HG02759 (cell line): ENCODE data around the gene INAFM2.
A peak's percentile ranks its signal among the peaks of the same experiment; 100 is the strongest.

Source experiments
- ATAC-seq: cut with Tn5 transposase; IDR thresholded peaks from one replicate; pipeline ENCODE4 v1.9.1; 2021; ENCODE audit warnings: mild to moderate bottlenecking, moderate library complexity; ENCODE audit not compliant: unreplicated experiment

INAFM2 gene

DNA sequence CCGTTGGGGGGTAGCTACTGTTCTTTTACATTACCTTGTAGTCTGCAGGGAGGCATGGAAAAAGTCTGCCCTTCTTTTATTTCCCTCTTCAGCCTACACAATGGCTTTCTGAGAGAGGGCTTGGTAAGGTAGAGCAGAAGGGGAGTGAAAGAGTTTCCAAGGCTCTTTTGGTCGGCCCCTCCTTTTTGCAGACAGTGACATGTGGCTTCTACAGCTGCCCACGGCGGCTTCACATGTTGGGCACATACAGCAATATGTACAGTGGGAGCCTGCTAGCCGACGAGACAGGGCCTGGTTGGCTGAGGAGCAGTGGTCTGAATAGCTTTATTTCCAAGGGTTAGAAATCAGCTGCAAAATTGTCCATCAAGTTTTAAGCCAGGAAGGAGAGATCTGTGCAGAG lies 4.0 kb downstream of the INAFM2 start:
- ATAC-seq, result no peak

DNA sequence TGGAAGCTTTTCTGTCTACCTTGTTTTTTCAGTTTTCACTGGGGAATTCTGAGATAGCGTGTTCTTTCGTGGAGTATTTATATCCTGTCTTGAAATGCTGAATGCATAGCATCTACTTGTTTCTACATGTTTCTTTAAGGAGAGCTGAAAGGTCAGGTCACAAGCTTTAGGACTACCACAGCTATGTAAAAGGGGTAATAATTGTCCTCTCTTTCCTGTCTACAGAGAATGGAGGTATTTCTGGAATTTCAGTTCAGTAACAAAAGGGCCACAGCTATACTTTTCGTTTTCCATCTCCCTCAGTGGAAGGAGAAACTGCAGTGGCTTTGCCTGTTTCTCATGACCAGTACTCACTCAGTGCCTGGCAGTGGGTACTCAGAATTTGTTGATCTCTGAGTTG lies 4.7 kb downstream of the INAFM2 start:
- ATAC-seq, result no peak

DNA sequence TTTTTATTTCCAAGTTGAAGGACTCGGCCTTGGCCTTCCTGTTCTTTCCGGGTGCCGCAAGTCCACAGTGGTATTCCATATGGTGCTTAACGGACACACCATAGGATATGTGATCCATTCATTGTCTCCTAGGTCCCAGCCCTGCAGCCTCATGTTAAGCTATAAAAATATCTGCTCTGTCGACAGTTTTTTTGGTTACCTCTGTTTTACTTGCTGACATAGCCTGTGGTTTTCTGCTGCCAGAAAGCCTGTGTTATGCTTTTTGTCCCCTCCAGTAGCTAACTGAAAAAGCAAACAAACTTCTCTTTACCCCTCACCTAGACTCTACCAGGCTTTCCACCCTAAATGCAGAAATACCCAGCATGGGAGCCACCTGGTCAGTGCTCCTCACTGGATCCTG lies 5.3 kb downstream of the INAFM2 start:
- no peak for ATAC-seq

DNA sequence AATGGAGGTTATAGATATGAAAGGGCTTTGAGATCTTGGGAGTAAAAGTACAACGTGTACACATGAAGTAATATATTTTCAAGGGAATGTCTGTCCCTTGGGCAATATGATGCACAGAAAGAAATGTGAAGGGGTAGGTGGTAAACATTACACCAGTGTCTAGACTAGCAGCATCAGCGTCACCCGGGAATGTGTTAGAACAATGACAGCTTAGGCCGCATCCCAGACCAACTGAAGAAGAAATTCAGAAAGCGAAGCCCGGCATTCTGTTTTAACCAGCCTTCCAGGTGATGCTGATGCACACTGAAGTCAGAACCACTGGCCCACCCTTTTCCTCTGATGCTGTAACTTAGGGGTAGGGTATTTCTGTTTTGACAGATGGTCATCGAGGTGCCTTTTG lies 6.3 kb downstream of the INAFM2 start:
- no peak for ATAC-seq

DNA sequence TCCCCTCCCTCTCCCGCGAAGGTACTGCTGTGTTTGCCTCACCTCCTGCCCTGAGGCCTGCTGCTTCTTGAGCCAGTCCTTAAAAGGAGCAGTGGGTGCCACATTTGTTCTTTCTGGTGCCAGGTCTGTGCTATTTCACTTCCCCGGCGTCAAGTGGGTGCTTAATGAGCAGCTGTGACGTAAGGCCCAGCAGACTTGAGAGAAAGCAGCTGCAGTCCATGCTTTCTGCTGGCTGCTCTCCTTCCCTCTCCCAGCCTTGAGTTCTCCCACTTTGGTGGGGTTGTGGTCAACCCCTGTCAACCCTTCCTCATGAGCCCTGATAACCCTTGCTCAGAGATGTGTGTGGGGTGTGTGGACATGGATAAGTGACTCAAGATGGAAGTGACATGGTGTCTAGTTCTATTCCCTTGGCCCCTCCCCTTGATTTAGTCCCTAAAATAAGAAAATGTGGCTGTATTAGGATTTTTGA lies 6.9 kb downstream of the INAFM2 start:
- no peak for ATAC-seq

DNA sequence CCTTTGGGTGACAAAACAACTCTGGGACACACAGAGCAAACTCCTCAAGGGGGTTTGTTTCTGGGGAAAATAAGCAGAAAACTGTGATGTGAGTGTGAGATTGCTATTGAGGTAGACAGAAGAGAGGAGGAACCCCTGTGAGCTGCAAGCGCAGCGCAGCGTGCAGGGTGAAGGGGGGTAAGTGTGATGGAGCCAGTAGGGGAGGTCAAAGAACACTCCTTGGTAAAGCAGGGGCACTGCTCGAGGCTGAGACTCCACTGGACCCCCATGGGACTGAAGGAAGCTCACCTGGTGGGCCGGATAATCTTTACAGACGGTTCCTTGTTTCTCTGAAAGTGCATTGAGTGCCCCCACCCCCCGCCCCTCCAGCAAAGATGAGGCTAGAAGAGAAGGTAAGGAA lies 7.5 kb downstream of the INAFM2 start:
- ATAC-seq, result no peak

DNA sequence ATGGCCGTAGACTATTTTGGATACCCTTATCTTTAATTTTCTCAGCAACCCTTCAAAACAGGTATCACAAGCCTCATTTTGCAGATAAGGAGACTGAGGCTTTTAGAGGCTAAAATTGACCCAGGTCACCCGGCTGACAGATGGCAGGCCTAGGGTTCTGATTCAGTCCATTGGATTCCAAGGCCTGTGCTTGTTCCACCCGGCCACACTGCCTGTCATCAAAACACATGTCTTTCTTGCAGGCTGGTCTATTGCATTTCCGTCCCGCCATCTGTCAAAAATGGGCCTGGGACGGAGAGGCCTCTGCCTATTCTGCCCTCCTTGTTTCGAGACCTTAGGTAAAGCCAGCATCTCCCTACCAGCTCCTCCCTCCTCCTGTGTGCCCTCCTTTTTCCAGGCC lies 8.1 kb downstream of the INAFM2 start:
- ATAC-seq, result no peak

DNA sequence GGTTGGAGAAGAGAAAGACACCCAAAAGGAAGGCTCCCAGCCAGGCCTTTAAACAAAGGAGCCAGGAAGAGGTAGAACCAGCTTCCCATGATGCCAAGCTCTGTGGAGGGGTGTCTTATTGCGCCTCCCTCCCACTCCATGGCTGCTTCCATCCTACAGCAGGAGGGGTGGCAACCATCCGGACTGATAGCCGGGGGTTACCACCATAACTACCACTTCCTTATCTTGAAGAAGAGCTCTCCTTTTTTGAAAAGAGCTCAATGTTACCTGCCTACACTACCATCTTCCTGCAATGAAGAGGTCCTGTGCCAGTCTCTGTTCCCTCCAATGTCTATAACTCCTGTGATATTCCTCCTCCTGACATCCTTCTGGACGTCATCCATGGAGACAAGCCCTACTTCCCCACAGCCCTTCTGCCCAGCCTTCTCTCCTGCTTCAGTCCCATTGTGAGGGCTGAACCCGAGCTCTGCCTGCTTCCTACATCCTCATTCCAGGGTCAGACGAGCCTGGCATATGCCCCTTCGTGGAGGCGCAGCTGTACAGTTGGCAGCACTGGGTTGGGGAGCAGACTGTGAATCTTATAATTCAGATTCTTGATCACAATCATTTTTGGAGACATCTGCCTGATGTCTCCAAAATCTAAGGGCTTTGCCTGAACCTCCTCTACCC lies 8.8 kb downstream of the INAFM2 start:
- ATAC-seq, result no peak

DNA sequence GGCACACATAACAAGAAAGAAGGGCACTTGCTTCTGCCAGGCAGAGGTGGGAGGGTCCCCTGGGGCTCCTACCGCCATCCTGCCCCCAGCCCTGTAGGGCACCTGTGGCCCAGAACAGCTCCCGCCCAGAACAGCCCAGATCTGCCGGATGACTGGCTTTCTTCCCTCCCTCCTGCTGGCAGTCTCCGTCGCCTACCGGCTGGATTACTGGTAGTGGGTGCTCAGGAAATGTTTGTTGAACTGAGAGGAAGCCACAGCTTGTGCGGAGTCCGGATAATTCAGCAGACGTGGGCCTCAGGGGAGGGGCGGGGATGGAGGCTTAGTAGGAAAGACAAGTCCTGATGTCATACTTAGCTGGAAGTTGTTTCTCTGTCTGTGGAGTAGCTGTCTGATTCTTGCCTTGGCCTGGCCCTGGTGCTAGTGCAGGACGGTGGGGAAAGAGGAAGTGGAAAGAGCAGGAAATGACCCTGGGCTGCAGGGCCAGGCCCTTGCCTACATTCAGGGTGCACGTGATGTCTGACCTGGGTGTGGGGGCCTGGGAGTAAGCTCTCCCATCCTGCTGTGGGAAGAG lies 10.5 kb downstream of the INAFM2 start:
- ATAC-seq, result peak; percentile 47

DNA sequence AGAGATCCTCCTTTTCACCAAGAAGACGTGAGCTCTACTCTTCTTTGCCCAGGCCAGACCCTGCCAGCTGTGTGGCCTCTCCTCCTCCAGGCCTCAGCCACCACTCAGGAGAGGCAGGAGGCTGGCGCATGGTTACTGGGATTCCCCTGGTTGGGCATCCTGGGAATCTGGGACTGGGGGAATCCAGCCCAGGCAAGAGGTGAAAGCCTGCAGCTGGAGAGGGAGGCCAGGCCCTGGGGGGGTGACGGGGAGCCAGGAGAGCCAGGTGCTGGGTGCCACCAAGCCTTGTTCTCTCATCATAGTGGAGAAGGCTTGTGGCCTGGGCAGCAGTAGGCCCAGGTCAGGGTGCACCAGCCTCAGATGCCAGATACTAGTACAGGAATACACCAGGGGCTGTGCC lies 11.0 kb downstream of the INAFM2 start:
- ATAC-seq, result no peak

DNA sequence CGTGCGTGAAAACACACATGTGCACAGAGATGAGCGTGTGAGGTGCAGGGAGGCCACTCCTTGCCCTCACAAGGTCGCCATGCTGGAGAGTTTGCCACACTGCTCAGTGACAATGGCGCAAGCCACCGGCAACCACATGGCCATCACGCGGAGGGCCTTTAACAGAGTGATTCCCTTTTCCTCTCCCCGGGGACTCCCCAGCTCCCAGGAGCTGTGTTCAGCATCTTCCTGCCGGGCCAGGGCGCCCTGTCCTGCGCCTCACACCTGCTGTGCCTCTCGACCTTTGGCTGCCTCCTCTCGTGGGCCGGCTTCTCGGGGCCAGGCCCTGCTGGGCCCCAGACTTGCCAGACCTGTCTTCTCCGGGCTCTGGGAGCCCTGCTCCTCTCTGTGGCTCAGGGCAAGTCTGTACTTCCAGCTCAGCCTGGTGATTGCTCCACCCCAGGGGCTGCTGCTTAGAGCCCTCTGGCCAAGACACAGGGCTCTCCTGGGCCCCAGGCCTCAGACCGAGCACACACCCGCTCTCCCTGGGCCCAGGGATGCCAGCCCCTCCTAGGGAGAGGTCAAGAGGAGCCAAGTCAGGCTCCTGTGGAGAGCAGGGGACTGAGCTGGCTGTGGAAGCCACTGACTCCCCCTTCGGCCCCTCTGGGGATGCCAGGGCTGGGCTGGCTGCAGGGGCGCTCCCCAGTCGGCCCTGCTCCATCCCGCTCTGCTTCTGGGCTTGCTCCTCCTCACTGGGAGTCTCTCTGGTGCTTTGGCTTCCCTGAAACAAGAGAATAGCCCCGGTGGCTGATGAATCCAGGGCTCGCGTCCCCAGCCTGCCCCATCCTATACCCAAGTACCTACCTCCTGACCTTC lies 11.7 kb downstream of the INAFM2 start:
- ATAC-seq, result no peak

DNA sequence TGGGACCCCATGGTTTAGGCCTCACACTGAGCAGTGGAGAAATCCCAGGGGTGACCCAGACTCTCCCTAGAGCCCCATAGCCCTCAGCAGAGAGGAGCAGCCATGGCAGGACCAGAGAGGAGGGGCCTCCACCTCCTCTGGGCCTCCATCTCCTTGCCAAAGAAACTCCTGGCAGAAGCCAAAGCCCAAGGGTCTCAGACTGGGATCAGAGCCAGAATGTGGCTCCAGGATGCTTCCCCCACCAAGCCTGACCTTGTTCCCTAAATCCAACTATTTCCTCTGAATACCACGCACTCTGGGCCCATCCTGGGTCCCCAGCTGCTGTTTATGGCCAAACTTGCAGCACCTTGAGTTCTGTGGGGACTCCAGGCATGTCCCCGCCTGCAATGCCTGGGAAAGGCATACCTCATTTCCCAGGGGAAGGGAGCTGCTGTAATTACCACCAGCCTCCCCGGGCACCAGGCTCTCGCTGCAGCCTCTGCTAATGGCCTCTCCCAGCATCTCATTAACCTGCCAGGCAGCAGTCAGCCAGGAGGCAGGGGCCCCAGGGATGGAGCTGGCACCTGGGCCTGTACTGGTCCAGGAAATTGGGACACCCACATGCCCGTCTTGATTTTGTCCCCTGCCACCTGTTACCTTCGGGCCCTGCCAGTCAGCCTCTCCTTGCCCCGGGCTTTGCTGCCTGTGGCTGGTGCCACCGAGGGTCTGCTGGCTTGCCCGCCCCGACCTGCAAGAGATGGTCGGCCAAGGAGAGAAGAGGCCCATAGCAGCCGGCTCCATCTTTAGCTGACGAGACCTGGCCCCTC lies 12.6 kb downstream of the INAFM2 start:
- ATAC-seq, result no peak

DNA sequence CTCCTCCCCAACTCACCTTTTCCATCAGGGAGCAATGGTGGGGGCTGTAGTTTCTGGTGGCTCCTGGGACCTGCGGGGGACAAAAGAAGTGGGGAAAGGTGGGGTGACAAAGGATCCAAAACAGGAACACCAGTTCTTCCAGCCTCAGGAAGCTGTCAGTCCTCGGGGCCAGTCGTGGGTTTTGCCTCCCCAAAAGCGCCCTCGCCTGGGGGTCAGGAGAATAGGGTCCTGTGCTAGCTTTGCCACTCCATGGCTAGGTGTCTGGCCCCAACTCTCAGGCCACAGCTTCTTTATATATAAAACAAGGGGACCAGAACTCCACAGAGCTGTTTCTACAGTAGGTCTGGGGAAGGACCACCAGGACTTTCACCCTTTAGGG lies 13.2 kb downstream of the INAFM2 start:
- ATAC-seq, result no peak

DNA sequence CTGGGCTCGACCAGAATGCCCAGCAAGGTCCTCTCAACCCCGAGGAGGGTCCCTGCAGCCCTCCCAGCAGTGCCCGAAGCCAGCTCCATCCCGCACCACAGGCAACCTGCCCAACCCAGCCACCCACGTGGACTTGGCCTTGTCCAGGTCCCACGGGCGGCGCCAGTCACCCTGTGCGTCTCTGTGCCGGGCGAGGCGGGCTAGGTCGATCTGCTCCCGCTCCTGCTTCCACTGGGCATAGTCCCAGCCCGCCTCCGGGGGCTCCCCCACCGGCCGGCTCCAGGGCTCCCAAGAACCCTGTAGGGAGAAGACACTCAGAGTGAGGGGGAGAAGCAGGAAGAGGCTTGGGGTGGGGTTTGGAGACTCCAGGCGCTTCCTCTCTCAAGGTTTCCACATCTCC lies 14.1 kb downstream of the INAFM2 start:
- ATAC-seq, result no peak

DNA sequence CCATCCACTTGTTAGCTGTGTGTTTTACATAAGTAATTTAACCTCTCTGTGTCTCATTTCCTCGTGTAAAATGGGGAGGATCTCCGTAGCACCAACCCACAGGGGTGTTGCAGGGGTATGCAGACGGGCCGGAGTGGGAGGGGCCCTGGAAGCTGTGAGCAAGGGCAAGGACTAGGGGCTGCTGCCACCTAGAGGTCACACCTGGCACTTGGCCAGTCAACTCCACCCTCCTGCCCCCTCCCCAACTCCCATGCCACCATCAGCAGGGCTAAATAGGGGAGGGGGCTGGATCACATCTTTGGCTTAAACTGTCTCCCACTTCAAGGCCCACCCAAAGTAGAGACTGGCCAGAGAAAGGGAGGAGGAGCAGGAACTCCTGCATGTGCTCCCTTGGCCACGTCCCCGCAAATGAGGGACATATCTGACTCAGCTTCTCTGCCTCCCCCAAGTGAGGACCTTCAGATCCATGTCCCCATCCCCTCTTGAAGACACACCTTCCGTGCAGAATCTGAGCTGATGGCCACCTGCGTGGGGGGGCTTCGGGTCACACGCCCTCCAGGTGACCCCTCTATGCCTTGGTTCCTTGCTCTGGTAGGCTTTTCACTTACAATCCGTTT lies 14.7 kb downstream of the INAFM2 start:
- ATAC-seq, result peak; percentile 71

DNA sequence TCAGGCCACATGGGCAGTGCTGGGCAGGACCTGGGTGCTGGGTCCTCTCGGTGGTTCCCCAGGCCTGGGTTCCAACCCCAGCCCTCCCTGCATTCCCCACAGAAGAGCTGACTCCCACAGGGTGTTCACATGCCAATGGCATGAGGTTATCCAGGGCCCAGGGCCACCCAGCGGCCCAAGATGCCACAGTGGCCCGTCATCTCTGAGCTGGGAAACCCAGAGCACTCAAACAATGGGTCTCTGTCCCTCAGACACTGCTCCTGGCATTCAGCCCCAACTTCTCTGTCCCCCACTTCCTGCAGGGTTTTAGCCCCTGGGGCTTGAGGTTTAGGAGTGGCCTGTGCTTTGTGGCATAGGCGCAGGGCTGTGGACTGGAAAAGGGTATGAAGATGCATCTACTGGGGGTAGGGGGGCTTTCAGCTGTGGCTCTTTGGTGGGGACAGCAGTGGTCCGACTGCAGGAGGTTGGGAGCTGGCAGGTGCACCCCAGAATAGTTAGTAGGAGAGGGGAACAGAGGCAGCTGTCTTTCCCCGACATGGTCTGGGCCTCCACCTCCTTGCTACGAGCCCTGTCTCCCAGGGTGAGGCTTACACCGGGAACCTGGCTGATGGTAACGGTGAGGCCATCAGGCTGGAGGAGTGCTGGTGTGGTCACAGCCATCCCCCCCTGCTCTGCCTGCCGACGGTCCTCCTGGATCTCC lies 15.6 kb downstream of the INAFM2 start:
- ATAC-seq, result no peak

DNA sequence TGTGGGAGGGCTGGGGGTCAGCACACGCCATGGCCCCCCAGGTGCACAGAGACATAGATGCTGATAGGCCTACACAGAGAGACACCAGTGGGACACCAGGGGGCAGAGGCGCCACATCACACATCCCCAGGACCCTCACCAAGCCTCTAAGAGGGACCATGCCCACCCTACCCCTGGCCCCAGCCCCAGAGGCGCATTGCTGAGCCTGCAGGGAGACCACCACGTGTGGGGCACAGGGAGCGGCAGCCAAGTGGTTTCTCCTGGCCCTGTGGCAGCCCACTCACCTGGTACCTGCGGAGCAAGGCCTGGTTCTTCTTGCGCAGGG lies 16.1 kb downstream of the INAFM2 start:
- ATAC-seq, result no peak

DNA sequence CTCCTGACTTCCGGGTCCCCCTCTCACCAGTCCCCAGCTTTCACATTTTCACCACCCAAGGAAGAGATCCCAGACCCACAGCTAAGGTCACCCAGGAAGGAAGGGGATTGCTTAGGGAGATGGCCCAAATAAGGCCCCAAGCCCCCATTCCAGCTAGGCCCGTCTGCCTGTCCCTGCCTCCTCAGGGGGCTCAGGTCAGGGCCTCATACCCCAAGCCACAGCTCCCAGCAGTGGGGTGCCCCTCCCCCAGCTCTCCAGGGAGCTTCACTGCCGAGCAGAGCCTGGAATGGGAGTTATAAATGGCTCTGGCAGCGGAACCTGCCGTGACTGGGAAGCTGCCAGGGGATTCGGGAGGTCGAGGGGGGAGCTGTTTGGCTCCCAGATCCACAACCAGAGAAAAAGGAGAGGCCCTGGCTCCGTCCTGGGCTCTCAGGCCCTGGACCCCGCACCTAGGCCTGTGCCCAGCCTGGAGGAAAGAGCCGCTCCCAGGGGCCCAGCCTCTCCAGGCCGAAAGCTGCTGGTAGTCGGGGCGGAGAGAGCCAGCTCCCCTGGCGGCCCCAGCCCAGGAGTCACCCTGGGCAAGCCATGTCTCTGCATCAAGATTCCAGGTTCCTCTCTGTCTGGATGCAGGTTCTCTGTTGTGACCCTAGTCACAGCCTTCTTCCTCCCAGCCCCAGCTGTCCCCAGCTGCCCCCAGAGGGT lies 16.7 kb downstream of the INAFM2 start:
- no peak for ATAC-seq

DNA sequence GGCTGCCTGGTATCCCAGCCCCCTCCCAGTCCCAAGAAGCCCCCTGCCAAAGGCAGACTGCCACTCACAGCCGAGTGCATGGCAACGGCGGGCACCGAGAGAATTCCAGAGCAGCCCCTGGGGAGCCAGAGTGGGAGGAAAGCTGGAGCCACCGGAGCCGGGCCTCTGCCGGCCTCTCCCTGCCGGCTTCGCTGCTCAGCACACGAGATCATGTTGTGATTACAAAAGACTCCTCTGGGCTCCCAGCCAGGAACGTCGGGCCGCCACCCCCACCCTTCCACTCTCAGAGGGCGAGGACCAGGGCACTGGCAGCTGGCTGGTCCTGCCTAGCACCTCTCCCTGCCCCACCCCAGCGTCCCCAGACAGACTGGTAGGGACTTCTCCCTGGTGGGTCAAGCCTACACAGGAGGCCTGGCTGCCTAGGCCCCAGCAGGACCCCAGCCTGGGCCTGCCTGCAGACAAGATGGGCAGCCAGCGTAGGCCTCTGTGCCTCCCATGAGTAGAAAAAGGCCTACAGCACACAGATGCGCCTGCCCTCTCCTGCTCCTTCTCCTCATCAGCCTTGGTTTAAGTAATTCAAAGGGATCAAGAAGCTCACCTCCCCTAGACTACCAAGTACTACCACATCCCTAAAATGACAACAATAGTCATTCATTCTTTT lies 17.4 kb downstream of the INAFM2 start, which contains the start of gene CCDC9B:
CCDC9B (minus strand) TSS at position 200 of the 661 bp plus-strand sequence; CDS start at position 80, 120 bp downstream.
- no peak for ATAC-seq
